Liver (tissue), 2 donors: ENCODE measurements around the gene TRIM22.

Experiments used
- CTCF ChIP-seq: fragments of 150-350 bp; IDR thresholded peaks from 2 replicates; pipeline ENCODE4 v1.5.1; 2017; ENCODE audit warnings: improper control_type of control experiment, low read depth, low read length; ENCODE audit not compliant: missing input control
- ZBTB33 ChIP-seq: IDR thresholded peaks from 2 replicates; pipeline ENCODE4 v1.6.1; 2016; ENCODE audit warnings: antibody characterized with exemption
- donor health status: healthy.

- TF ChIP-seq CTCF (no peak), ZBTB33 (no peak)
These were observed 49.6 kb upstream of the TRIM22 start for GRCh38 chr11:5639953-5640352.
